Hematopoietic multipotent progenitor cell treated with erythropoietin and hydrocortisone succinate and interleukin-3 and kit ligand, for 8 days (in vitro differentiated cells): Measurements from ENCODE around the gene RNF150.

Experiments used
- DNase-seq: peaks from one replicate; pipeline ENCODE4 v3.0.0-alpha.2; 2015

Gene RNF150

DNA sequence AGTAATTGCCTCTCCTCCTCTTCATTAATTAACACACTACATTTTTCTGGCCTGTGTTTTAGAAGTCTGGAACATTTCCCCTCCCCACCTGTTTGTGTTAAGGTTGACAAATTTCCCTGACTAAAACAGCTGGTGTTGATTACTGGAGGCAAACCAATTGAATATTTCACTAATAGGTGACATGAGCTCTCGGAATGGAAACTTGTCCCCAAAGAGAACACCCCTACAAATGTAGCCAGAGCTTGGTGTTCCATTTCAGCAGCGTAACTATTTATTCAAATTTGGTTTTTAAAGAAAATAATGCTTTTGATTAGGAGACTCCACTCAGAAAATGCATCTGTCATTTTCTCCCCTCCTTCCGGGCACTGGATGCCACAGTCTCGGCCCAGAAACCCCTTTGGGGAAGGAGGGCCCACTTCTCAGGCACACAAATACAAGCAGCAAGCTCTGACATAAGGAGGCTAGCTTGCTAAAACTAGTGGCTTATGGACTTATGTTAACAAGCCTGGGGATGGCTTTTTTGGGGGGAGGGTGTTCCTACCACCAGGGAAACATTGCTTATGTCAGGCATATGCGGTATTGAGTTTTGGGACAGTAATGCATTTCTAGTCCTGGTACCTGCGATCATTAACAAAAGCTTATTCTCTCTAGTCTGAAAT, 2.2 kb downstream of the RNF150 start:
- DNase-seq, result no peak

DNA sequence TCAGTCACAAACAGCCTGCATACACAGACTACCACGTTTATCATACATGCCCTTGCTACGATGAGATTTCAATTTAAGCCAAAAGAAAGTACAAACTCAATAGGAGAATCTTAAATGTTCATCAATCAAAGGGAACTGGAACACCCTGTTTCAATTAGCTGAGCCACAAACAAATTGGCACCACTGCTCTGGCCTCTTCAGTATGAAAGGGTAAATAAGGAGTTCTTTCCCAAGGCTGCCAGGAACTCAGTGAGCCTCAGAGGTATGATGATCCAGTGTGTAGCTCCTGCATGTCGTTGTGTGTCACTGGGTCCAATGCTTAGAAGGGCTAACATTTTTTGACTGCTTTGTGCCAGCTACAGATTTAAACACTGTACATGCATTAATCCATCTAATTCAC, 5.4 kb downstream of the RNF150 start:
- no peak for DNase-seq

DNA sequence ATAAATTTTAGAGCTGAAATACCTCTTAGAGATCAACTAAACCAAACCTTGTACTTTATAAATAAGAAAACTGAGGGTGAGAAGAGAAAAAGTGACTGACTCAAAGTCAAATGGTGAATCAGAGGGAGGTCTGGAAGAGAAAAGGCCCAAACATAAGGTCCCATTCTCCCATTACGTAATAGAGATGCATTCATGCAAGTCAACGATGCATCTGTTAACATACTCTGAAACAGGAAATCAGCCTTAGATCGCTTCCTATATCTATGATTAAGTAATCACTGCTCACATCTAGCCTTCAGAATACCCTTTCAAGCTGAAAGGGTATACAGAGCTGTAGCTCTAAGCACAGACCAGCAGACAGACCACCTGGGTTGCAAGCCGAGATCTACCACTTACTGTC, 6.5 kb downstream of the RNF150 start:
- no peak for DNase-seq

DNA sequence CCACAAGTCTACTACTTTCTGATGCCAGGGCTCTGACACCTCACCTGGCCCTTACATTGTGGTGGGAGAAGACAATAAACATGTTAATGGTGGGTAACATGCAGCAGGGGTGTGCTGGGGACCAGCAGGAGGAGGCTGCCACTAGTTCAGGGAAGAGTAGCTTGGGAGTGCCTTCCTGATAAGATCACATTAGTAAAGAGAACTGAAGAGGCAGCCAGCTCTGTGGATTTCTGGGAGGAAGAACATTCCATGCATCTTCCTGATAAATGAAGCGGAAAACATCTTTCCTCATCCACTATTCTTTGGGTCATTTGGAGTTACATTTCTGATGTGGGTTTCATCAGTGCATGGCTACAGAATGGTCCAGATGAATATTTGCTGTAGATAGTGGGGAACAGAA, 9.0 kb downstream of the RNF150 start:
- DNase-seq, result no peak

DNA sequence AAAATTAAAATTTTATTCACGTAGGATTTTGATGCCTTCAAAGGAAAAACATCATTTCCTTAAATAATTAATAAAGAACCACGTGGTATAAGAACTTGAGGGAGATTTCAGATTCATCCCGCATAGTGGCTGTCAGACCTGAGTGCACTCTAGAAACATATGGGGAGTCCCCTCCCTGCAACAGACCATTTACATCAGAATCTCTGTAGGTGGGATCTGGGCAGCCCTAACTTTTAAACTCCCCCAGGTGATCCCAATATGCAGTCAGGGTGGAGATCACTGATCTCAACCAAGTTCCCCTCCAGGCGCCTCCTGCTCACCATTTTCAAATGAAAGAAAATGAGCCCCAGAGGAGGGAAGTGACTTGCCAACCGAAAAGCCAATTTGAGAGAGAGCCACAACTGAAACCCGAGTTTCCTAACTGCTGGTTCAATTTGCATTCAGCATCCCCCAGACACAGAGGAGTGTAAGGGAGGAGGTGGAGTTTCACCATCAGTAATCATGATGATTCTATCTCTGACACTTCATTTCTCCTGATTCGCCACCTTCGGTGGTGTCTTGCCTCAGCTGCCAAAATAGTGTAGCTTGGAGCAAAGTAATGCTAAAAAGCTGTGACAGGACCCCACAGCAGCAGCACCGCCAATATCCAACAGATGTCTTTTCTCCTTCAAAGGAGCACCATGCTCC, 11.4 kb downstream of the RNF150 start:
- DNase-seq, result no peak

DNA sequence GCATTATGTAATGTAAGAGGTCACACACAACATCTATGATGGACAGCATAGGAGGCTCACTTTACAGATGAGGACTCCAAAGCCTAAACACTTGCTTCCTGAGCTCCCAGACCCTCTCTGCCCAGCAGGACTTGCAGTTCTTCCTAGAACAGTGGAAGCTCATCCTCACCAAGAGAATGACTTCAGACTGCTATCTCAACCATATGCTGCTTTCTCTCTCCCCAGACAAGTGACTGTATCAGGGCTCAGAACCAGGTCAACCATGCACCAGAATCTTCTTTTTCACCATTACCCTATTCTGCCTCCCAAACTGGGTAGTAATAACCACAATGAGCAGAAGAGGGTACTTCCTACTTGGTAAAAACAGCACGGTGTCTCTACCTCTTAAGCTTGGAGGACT, 12.2 kb downstream of the RNF150 start:
- no peak for DNase-seq

DNA sequence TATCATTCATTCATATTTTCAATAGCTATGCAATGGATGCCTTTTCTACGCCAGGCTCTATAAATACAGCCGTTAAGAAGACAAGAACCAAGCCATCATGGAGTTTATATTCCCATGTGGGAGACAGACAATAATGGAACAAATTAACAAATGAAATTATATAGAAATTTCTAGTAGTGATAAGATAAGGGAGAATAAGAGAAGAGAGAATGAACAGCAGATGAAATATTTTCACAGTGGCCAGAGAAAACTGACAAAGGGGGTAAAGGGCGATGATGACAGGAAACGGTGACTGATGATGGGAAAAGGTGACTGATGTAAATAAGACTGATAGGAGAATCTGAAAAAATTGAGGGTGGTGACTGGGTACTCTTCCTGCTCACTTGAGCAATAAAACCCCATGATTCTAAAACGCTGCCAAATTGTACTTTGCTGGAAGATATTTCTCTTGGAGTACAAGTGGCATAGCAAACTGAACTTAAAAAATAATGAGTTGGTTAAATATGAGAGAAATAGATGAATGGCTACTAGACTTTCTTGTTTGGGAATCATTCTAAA, 13.2 kb downstream of the RNF150 start:
- DNase-seq, result no peak

DNA sequence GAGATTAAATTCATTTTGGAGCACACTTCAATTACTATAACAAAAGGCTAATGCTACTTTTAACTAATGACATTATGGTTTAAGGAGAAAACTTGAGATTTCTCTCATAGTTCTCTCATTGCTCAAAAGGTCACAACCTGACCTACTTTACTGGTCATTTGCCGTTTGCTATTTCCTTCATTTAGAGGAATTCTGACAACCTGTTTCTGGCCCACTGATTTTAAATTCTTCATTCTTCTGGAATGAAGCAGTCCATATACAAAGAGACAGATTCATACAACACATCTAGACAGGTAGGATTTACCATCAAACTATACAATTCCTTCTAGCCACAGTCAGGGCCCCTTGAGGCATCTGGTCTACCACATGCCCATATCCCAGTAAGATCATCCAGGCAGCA, 14.2 kb downstream of the RNF150 start:
- no peak for DNase-seq

DNA sequence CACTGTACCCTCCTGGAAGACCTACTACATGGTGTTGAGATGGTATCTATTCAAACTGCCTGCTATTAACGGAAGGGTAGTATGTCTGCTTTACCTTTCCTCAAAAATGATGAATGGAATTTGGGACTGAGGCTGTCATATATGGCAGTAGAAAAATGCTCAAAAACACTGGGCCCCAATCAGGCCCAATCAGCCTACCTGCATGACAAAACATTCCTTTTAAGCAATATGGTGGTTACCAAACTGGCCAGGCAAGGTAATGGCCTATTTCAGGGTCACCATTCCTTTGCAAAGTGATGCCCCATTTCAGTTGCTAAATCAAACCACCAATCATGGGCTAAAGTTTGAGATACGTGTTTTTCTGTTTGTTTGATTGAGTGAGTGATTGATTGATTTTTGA, 14.9 kb downstream of the RNF150 start:
- DNase-seq, result no peak

DNA sequence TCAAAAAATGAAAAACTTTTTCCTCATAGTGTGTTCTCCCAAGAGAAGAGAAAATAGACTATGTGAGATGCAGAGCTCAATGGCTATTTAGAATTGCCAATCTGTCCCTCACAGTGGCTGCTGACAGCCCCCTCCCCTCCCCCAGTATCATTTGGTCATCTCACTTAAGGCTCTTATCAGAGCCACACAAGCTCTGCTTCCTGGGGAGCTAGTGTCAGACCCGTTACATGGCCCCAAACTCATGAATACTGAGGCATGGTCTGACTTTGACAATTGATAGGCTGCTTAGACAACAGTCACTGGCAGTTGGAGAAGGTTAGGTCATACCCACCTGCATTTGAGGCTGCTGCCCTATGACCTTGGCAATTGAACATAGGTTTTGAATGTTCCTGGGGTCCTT, 15.3 kb downstream of the RNF150 start:
- no peak for DNase-seq

DNA sequence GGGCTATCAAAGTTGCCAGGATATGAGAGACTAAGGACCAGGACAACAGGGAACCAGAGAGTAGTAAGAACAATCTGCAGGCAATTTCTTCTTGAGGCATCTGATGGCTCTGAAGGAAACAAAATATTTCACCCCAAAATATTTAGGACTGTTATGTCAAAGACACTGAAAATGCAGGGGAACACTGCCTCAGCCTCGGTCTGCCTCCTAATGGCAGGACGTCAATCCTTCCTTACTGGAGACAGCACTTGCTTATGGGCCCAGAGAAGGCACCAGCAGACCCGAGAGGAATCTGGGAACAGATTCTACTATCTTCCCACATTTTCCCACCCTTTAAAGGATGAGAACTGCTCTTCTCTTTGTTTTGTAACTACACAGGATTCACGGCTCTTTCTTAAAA, 23.3 kb downstream of the RNF150 start:
- DNase-seq, result no peak

DNA sequence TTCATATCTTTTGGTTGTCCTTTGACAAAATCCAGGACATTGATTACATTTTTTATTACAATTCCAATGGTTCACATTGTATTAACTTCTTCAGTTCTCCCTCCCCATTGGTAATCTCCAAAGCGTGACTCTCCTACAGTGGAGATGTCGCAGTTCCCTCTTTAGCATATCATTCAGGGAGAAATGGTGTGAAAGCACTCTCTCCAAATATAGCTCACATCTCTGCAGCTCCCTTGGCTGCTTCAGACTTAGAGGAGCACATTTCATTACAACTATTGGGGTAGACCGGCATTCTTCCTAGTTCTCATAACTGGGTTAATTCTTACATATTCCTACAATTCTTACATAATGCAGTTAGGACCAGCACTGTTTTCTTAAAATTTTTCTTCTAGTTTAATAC, 25.3 kb downstream of the RNF150 start:
- no peak for DNase-seq

DNA sequence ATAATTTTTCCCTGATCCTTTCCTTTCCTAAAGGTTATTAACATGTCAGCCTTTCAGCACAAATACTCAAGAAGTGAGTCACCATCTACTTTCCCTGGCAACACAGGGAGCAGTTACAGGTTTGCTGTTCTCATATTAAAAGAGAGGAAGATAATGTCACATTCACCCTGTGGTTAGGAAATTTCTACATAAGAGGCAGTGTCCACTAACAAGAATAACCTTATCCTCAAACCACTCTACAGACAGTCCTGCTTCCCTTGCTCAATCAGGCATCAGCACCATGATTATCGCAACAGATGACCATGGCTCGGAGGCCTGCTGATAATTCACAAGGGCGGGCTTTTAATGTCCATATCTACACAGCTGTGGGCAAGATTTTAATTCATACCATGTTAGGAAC, 30.9 kb downstream of the RNF150 start:
- DNase-seq, result no peak

DNA sequence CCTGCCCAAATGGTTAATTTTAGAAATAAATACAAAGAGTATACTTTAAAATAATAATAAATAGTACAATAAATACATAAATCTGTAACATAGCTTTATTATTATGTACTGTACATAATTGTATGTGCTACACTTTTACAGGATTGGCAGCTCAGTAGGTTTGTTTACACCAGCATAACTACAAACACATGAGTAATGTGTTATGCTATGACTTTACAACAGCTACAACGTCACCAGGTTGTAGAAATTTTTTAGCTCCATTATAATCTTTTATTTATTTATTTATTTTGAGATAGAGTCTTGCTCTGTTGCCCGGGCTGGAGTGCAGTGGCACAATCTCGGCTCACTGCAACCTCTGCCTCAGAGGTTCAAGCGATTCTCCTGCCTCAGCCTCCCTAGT, 31.8 kb downstream of the RNF150 start:
- no peak for DNase-seq

DNA sequence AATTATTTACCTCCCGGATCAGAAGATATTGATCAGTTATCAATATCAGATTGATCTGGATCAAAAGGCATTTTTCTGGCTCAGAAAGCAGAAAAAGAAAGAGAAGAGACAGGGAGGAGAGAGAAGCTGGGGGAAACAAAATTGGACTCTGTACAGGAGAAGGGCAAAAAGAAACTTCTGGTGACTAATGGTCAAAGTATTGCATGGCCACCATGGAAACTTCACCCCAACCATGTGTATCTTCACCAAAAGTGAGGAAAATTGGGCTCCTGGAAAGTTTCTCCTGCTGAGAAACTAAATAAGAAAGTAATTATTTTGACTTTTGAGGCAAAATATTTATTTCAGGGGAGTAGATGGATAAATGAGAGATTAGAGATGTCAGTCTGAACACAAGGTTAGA, 33.9 kb downstream of the RNF150 start:
- DNase-seq, result no peak

DNA sequence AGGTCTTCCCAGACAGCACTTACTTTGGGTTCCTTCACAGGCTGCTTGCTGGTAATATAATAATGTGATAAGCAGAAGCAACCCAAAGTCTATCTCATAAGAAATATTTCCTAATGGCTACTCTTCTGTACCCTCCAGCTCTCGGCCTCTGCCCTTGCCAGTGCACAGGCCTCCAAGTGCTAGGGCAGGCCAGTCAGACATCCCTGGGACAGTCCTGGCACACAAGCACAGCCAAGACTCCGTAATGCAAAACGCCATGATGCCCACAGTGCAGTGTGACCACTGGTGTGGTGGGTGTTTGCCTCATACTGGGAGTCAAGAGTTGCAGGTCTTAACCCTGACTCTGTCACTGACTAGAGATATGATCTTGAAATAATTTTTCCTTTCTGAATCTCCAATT, 35.1 kb downstream of the RNF150 start:
- no peak for DNase-seq

DNA sequence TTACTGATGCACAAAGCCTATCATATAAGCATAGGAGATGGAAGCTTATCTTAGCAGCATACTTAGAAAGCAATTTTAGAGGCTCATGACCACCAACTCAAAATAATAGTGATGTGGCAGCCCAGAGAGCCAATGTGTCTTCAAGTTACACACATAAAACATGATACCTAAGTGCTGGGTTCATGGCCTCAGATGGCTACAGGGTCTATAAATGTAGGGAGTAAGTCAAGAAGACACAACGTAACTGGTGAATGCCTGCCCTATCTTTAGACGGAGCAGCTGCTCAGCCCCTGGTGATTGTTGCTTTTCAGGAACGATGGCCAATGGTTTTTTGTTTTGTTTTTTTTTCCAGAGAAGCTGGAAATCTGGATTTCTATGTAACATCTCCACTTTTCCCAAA, 42.8 kb downstream of the RNF150 start:
- no peak for DNase-seq

DNA sequence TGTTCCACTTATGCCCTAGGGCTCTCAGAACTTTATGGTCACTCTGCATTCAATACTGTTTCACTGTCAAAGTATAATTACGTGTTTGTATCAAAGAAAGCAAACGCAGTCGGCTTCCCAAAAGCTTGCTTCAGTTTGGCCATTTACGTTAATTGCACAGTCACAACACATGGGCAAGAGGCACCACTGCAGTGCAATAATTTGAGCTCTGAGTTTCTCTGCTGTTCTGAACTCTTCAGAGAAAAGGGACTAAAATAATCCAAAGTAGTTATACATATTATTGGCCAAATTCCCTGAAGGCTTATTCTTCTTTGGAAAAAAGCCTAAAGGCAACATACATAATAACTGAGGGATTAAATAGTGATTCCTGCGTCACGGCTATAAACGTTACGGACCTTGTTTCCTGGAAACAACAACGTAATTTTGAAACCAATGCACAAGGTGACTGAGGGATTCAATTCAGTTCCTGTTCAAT, 51.3 kb downstream of the RNF150 start:
- DNase-seq, result no peak

DNA sequence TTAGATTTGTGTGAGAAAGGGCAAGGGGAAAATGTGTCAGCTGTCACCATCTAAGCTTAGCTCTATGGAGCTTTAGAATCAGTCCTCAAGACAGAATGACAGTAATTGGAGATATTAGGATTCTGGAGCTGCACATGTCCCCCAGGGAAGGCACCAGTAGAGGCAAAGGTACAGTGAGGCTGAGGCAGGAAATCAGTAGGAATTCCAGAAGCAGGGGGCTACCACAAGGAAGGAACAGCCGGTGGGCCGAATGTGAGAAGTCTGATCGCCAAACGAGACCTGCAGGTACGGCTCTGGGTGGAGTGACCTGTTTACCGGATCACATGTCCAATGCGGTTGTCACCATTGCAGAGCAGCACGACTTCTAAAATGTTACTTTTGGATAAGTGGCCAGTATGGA, 52.6 kb downstream of the RNF150 start:
- no peak for DNase-seq

DNA sequence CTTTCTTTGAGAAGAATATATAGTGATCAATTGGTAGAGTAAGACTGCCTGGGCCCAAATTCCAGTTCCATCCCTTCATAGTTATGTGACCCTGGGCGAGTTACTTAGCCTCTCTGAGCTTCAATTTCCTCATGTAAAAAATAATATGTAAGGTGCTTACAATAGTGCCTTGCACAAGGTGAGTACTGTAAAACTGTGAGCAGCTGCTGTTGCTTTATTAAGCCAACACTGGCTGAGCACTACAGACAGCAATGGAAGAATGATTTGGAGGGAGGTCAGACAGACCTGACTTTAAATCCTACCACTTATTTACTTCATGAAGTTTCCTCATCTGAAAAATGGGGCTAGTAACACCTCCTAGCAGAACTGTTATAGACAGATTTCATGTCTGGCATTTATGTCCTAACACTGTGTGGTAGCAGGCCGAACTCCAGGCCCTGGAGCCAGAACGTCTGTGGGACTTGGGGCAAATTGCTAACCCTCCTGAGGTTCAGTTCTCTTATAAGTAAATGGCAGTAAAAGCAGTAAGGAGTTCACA, 53.8 kb downstream of the RNF150 start:
- DNase-seq, result no peak

DNA sequence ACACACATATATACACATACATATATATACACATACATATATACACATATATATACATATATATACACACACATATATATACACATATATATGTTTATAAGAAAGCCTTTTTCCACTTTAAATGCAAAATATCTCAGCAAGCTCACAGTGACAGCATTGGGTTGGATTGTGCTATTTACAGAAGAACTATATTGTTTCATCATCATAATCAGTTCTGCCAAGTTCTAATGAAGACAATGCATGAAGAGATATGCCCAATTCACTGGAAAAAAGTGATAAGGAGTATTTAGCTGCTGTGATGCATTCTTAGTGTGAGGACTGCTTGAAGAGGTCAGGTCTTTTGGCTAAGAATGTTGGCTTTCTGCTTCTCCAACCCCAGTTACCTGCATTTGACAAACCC, 54.4 kb downstream of the RNF150 start:
- DNase-seq, result no peak

DNA sequence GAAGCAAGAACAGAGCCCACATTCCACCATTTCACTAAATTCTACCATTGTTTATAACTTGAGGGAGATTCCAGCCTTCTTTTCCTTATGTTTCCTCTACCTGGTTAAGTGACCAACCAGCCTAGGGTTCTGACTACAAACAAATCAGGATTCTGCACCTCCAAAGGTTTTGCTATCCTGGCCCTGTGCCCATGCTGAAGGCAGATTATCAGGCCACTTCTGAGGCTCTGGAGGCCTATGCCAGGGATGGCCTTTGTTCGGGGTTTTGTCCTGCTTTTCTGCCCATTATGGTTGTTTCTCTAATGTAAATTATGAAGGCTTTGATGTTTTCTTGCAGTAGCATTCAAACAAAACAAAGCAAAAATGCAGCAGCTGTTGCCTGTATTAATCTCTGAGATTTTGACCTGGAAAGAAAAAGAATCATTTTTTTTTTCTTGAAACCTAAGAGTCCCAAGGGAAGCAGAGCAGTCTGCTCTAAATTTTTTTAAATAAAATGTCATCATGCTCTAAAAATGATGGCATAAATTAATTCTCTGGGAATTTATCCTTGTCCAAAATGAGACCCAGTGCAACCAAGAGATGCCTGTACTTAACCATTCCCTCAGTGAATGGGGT, 55.6 kb downstream of the RNF150 start:
- DNase-seq, result no peak

DNA sequence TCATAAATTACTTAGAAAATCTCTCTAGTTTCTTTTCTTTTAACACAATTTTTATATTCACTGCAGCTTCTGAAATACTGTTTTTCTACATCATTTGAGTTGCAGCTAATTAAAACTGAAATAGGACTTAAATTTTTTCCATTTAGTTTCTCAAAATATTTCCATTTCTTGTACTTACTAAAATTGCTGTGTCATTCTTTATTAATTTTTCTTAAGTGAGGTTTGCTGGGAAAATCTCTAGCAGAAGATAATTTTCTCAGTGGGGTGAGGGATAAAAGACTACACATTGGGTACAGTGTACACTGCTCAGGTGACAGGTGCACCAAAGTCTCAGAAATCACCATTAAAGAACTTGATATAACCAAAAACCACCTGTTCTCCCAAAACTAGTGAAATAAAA, 57.7 kb downstream of the RNF150 start:
- DNase-seq, result no peak
